SK-N-SH (cell line): ENCODE results near the gene SMIM12. TPM values are rescaled to one million over a fixed set of nuclear protein-coding genes. Genes with fewer than 3 reads are reported as not detected.

Experiments
- CTCF ChIA-PET: fragments of 300-600, 350-600 bp; formaldehyde crosslinking; extraction: SDS; loops from one replicate; lab custom pipeline; 2021; lab: Yijun Ruan, JAX
- POLR2A ChIA-PET: fragments of 350-600 bp; sonication (Branson Sonifier 250); formaldehyde crosslinking; extraction: SDS; loops from one replicate; lab custom pipeline; 2020; ENCODE audit warnings: antibody characterized with exemption, inconsistent platforms; lab: Yijun Ruan, JAX
- DNase-seq: peaks from one replicate; pipeline ENCODE4 v3.0.0; 2012
- H2AFZ ChIP-seq: fragments of 200-600 bp; sonication (generic); 2 replicates; pipeline ENCODE4 v1.8.1; 2016; ENCODE audit warnings: antibody characterized with exemption, mild to moderate bottlenecking, low read depth
- H3F3A ChIP-seq: fragments of 200-600 bp; sonication (generic); replicated peaks from 2 replicates; pipeline ENCODE3; 2016; ENCODE audit warnings: antibody characterized with exemption, mild to moderate bottlenecking; ENCODE audit not compliant: insufficient read depth
- H3K27ac ChIP-seq, 2 experiments: fragments of 200-500 bp in 1 of 2; fragments of 200-600 bp in 1 of 2; sonication (Bioruptor generic) in 1 of 2; sonication (generic), shearing (Covaris generic) in 1 of 2; 2 replicates each; pipeline versions ENCODE4 v1.5.1 to v1.6.1; 2014 to 2016; ENCODE audit warnings: low read depth in 2 of 2, inconsistent platforms in 1 of 2, low read length in 1 of 2, mild to moderate bottlenecking in 1 of 2, mixed read lengths in 1 of 2
- H3K27me3 ChIP-seq: fragments of 200-600 bp; sonication (generic), shearing (Covaris generic); 2 replicates; pipeline ENCODE4 v1.6.1; 2016; ENCODE audit warnings: mixed run types; ENCODE audit not compliant: insufficient read depth
- H3K36me3 ChIP-seq, 2 experiments: fragments of 200-500 bp in 1 of 2; fragments of 200-600 bp in 1 of 2; sonication (Bioruptor generic) in 1 of 2; sonication (generic) in 1 of 2; replicated peaks in 1 of 2; 2 replicates each; pipeline versions ENCODE3 to v1.5.1; 2014 to 2016; ENCODE audit warnings: low read length in 1 of 2, mild to moderate bottlenecking in 1 of 2; ENCODE audit not compliant: insufficient read depth in 2 of 2, control insufficient read depth in 1 of 2
- H3K4me1 ChIP-seq, 2 experiments: fragments of 200-500 bp in 1 of 2; fragments of 200-600 bp in 1 of 2; sonication (Bioruptor generic) in 1 of 2; sonication (generic), shearing (Covaris generic) in 1 of 2; 2 replicates each; pipeline versions ENCODE4 v1.5.1 to v1.6.1; 2014 to 2016; ENCODE audit warnings: low read depth in 1 of 2, low read length in 1 of 2, mixed run types in 1 of 2; ENCODE audit not compliant: insufficient read depth in 2 of 2, control insufficient read depth in 1 of 2
- H3K4me2 ChIP-seq: fragments of 200-600 bp; sonication (generic), shearing (Covaris generic); 2 replicates; pipeline ENCODE4 v1.6.1; 2017; ENCODE audit warnings: mixed run types
- H3K4me3 ChIP-seq, 2 experiments: fragments of 200-500 bp in 1 of 2; fragments of 200-600 bp in 1 of 2; sonication (Bioruptor generic) in 1 of 2; sonication (generic), shearing (Covaris generic) in 1 of 2; 2 replicates each; pipeline versions ENCODE4 v1.5.1 to v1.8.1; 2014 to 2016; ENCODE audit warnings: low read depth in 2 of 2, inconsistent platforms in 1 of 2, low read length in 1 of 2, mild to moderate bottlenecking in 1 of 2, mixed read lengths in 1 of 2, moderate library complexity in 1 of 2
- H3K79me2 ChIP-seq: fragments of 200-600 bp; sonication (generic); 2 replicates; pipeline ENCODE4 v1.8.1; 2017; ENCODE audit warnings: mild to moderate bottlenecking; ENCODE audit not compliant: insufficient read depth
- H3K9ac ChIP-seq: fragments of 200-600 bp; sonication (generic); 2 replicates; pipeline ENCODE4 v1.6.1; 2017; ENCODE audit warnings: mixed run types
- H3K9me2 ChIP-seq: fragments of 200-600 bp; sonication (generic); 2 replicates; pipeline ENCODE4 v1.6.1; 2017; ENCODE audit warnings: mixed run types
- H3K9me3 ChIP-seq: fragments of 200-600 bp; sonication (generic); 2 replicates; pipeline ENCODE4 v1.6.1; 2017; ENCODE audit warnings: mixed run types, mild to moderate bottlenecking, moderate library complexity
- H4K20me1 ChIP-seq: fragments of 200-600 bp; sonication (generic); 2 replicates; pipeline ENCODE4 v1.6.1; 2017; ENCODE audit warnings: mild to moderate bottlenecking, mixed run types; ENCODE audit not compliant: insufficient read depth
- CTCF ChIP-seq: fragments of 200-600 bp; sonication (generic); IDR thresholded peaks from 2 replicates; pipeline ENCODE4 v1.6.1; 2017; ENCODE audit warnings: antibody characterized with exemption, mild to moderate bottlenecking, moderate library complexity
- EZH2phosphoT487 ChIP-seq: fragments of 200-600 bp; sonication (generic); IDR thresholded peaks from 2 replicates; pipeline ENCODE4 v1.6.1; 2017; ENCODE audit warnings: low read depth, mixed run types, mild to moderate bottlenecking, antibody characterized with exemption, moderate library complexity, borderline replicate concordance
- FOXM1 ChIP-seq: IDR thresholded peaks from 2 replicates; pipeline ENCODE4 v1.4.0; 2012; ENCODE audit warnings: low read depth, mild to moderate bottlenecking
- MXI1 ChIP-seq: IDR thresholded peaks from 2 replicates; pipeline ENCODE4 v1.6.1; 2012; ENCODE audit warnings: mild to moderate bottlenecking, low read depth, low read length, improper control_type of control experiment
- NFIC ChIP-seq: IDR thresholded peaks from 2 replicates; pipeline ENCODE4 v1.4.0; 2012; ENCODE audit warnings: borderline replicate concordance
- RAD21 ChIP-seq: IDR thresholded peaks from 2 replicates; pipeline ENCODE4 v1.6.1; 2012; ENCODE audit warnings: mild to moderate bottlenecking, low read length
- REST ChIP-seq: IDR thresholded peaks from 2 replicates; pipeline ENCODE4 v1.6.1; 2012; ENCODE audit warnings: mild to moderate bottlenecking, low read depth, low read length, moderate library complexity
- SMC3 ChIP-seq: IDR thresholded peaks from 2 replicates; pipeline ENCODE4 v1.6.1; 2012; ENCODE audit warnings: low read depth, low read length, improper control_type of control experiment
- TAF1 ChIP-seq: IDR thresholded peaks from 2 replicates; pipeline ENCODE4 v1.6.1; 2012; ENCODE audit warnings: low read depth, mild to moderate bottlenecking, low read length, moderate library complexity, borderline replicate concordance
- USF2 ChIP-seq: fragments of 150-350 bp; IDR thresholded peaks from 2 replicates; pipeline ENCODE4 v1.6.1; 2017; ENCODE audit warnings: antibody characterized with exemption, low read length, low read depth, borderline replicate concordance
- YY1 ChIP-seq: IDR thresholded peaks from 2 replicates; pipeline ENCODE4 v1.4.0; 2012; ENCODE audit warnings: low read depth, mild to moderate bottlenecking
- WGBS: methylation state at CpG from one replicate; pipeline ENCODE4 v1.1.6; 2017; ENCODE audit warnings: low lambda C conversion rate; 5-methylcytosine and 5-hydroxymethylcytosine counted together
- polyA plus RNA-seq, 3 experiments: library from polyadenylated mRNA; depleted of rRNA; stranded (reverse); fragments of >200 nt; gene quantifications; 2 replicates each; pipeline ENCODE4 v1.2.3, GENCODE V29; 2012
- TF ChIP-seq, protein P1 (sequence below): IDR thresholded peaks from 2 replicates; pipeline ENCODE4; 2012

SMIM12 gene
- polyA plus RNA-seq, 1 of the 3 experiments (the other 2 are of a cell fraction) = 42.3 TPM

DNA sequence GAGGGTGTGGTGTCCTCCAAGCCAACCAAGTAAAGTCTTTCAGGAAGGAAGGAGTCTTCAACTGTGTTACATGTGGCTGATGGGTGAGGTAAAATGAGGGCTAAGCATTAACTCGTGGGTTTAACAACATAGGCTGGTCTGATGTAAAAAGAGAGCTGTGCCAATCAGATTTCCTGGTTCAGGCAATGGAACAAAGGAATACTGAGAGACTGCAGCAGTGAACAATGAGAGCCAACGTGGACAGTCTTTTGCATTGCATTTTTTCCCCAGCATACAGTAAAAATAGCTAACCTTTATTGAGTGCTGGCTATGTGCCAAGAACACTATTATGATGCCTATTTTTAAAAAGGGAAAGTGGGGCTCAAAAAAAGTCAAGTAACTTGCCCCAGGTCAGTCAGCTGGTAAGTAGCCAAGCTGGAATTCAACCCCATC is 38.8 kb upstream of the SMIM12 start:
- Histone ChIP-seq H3K27ac (no peak overlapping the region), H3K9me2 (no peaks in the 10 kb centered on the region), H3K27me3 (no peaks in the 10 kb centered on the region), H3F3A (no peaks in the 10 kb centered on the region), H2AFZ (no peak overlapping the region), H3K79me2 (no peaks in the 10 kb centered on the region), H3K4me3 (no peak overlapping the region), H3K36me3 (no peaks in the 10 kb centered on the region), H3K4me1 (peaks cover 0 to 3% of the 10 kb centered on the region in 2 experiments; a peak in 1 of 4 replicates), H4K20me1 (no peaks in the 10 kb centered on the region), H3K9ac (no peak overlapping the region), H3K4me2 (no peak overlapping the region), H3K9me3 (no peaks in the 10 kb centered on the region)
- ChIA-PET POLR2A (interaction anchor here (0.6 kb wide), 1 partner anchor 118 kb away, joined by 3 read pairs; no protein-coding TSS in a partner anchor), CTCF (interaction anchor here (0.9 to 1.8 kb wide), 3 partner anchors 32 to 112 kb away, joined by 3 to 8 read pairs (median 7); partner anchors contain the start of gene DLGAP3)
- WGBS = 8% methylated on average over 2 of the region's 2 CpGs
- DNase-seq = no peak
- TF ChIP-seq NFIC (peak; percentile 30; the same call in 1 of the 2 replicates), USF2 (no peak), FOXM1 (no peak)

- no peak overlapping the region for H3K27ac ChIP-seq
- H3K9me2 ChIP-seq = no peaks in the 10 kb centered on the region
- TF ChIP-seq SMC3 (0 out of 2 replicates have a peak, but pooled peaks have one; percentile 7), CTCF (peak; percentile 36), RAD21 (peak; percentile 48), TAF1 (no peak)
- no peaks in the 10 kb centered on the region for H3K36me3 ChIP-seq
- no peak for DNase-seq
- H3K4me1 ChIP-seq = peaks cover 0 to 3% of the 10 kb centered on the region in 2 experiments; a peak in 1 of 4 replicates
- no peaks in the 10 kb centered on the region for H3K27me3 ChIP-seq
- H4K20me1 ChIP-seq = no peaks in the 10 kb centered on the region
- WGBS = 7% methylated on average over 1 of the region's 1 CpG
- H3K9me3 ChIP-seq = peaks cover 4% of the 10 kb centered on the region; the same call in 1 of the 2 replicates
- ChIA-PET CTCF (interaction anchor here (0.6 kb wide), 1 partner anchor 34 kb away, joined by 3 read pairs; no protein-coding TSS in a partner anchor), POLR2A (no interaction called here)
- H3F3A ChIP-seq = no peaks in the 10 kb centered on the region
- no peak overlapping the region for H3K4me2 ChIP-seq
- no peak overlapping the region for H2AFZ ChIP-seq
- H3K79me2 ChIP-seq = no peaks in the 10 kb centered on the region
- H3K9ac ChIP-seq = no peak overlapping the region
- no peak overlapping the region for H3K4me3 ChIP-seq
Observed at GRCh38 chr1:34896612-34897011, 37.1 kb upstream of the SMIM12 start.

GRCh38 chr1:34889705-34890104 is 30.2 kb upstream of the SMIM12 start:
- no peaks in the 10 kb centered on the region for H3K9me2 ChIP-seq
- H2AFZ ChIP-seq = no peak overlapping the region
- H3K9ac ChIP-seq = no peak overlapping the region
- DNase-seq = no peak
- H3K9me3 ChIP-seq = peaks cover 4% of the 10 kb centered on the region; the same call in 1 of the 2 replicates
- H3K27ac ChIP-seq = no peak overlapping the region
- no peak overlapping the region for H3K4me2 ChIP-seq
- 13% methylated on average over 4 of the region's 4 CpGs for WGBS
- no peak overlapping the region for H3K4me3 ChIP-seq
- no peaks in the 10 kb centered on the region for H4K20me1 ChIP-seq
- POLR2A ChIA-PET = no interaction called here
- H3K27me3 ChIP-seq = no peaks in the 10 kb centered on the region
- CTCF ChIA-PET = interaction anchor here (1.0 to 4.5 kb wide), 2 partner anchors 23 to 37 kb away, joined by 3 to 18 read pairs; no protein-coding TSS in a partner anchor
- no peaks in the 10 kb centered on the region for H3F3A ChIP-seq
- H3K79me2 ChIP-seq = no peaks in the 10 kb centered on the region
- no peaks in the 10 kb centered on the region for H3K4me1 ChIP-seq
- H3K36me3 ChIP-seq = no peaks in the 10 kb centered on the region
- TF ChIP-seq REST (no peak), EZH2phosphoT487 (no peak), MXI1 (no peak), YY1 (no peak)
- TF ChIP-seq, protein P1, sequence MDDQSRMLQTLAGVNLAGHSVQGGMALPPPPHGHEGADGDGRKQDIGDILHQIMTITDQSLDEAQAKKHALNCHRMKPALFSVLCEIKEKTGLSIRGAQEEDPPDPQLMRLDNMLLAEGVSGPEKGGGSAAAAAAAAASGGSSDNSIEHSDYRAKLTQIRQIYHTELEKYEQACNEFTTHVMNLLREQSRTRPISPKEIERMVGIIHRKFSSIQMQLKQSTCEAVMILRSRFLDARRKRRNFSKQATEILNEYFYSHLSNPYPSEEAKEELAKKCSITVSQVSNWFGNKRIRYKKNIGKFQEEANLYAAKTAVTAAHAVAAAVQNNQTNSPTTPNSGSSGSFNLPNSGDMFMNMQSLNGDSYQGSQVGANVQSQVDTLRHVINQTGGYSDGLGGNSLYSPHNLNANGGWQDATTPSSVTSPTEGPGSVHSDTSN = no peak
